Activated CD4-positive, alpha-beta T cell treated with anti-CD3 and anti-CD28 coated beads for 36 hours (primary cell): Measurements from ENCODE around the gene PLD1. TPM values are rescaled to one million over a fixed set of nuclear protein-coding genes. Genes with fewer than 3 reads are reported as not detected.

Experiments
- ATAC-seq: fragments of 200-7000 bp; cut with Tn5 transposase; one replicate; pipeline ENCODE4 v1.10.0; 2021; ENCODE audit warnings: mild to moderate bottlenecking, moderate library complexity
- CTCF ChIA-PET: fragments of 350-600 bp; sonication (Branson Sonifier 250); formaldehyde crosslinking; loops from one replicate; lab custom pipeline; 2021; ENCODE audit warnings: antibody characterized with exemption; lab: Charles Lee
- POLR2A ChIA-PET: fragments of 350-600 bp; sonication (Branson Sonifier 250); formaldehyde crosslinking; loops from one replicate; lab custom pipeline; 2021; ENCODE audit warnings: antibody characterized with exemption, inconsistent platforms; lab: Charles Lee
- DNase-seq: peaks from one replicate; pipeline ENCODE4 v3.0.0-alpha.2; 2020
- H3K27ac Mint-ChIP-seq: one replicate; pipeline ENCODE4 v1.8.0; 2021; ENCODE audit warnings: mixed read lengths
- H3K27me3 Mint-ChIP-seq: one replicate; pipeline ENCODE4 v1.8.0; 2021; ENCODE audit warnings: mixed read lengths
- H3K36me3 Mint-ChIP-seq: one replicate; pipeline ENCODE4 v1.8.0; 2021; ENCODE audit warnings: low read depth, mixed read lengths
- H3K4me1 Mint-ChIP-seq: one replicate; pipeline ENCODE4 v1.8.0; 2021; ENCODE audit warnings: mixed read lengths
- H3K4me3 Mint-ChIP-seq: one replicate; pipeline ENCODE4 v1.8.0; 2021; ENCODE audit warnings: mild to moderate bottlenecking, moderate library complexity, mixed read lengths
- H3K9me3 Mint-ChIP-seq: one replicate; pipeline ENCODE4 v1.8.0; 2021; ENCODE audit warnings: low read depth, mixed read lengths
- intact Hi-C, 2 experiments: fragments of 100-400 bp; cut with DNase I in 1 of 2; cut with micrococcal nuclease in 1 of 2; formaldehyde crosslinking; loops; one replicate each; pipeline versions ENCODE4 v1.14.2 to v1.15.1; 2022 to 2024; cut with DNase I, micrococcal nuclease
- total RNA-seq, 2 experiments: library from RNA; stranded (reverse); gene quantifications; one replicate each; pipeline ENCODE4 v1.2.3, GENCODE V29; 2021

Gene PLD1
- total RNA-seq, 2 experiments from 2014 or later, result 1.1 to 1.2 TPM

DNA sequence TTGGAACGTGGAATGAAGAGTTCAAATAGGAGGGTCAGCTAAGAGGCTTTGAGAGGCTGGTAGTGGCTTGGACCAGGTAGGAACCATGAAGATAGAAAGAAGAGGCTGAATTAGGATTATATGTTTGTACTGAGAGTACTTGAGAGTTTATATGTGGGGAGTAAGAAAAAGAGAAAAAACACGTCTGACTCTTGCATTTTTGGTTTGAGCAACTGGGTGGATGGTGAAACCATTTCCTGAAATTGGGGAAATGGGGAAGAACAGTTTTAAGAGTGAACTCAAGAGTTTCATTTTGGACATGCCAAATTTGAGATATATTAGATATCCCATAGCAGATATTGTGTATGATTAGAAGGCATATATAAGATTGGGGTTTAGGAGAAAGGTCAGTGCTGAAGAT, 257.2 kb downstream of the PLD1 start:
- intact Hi-C loops, result no loop called here
- Mint-ChIP-seq H3K4me1 (peaks cover 7% of the 10 kb centered on the region), H3K27ac (no peak overlapping the region), H3K27me3 (no peaks in the 10 kb centered on the region), H3K4me3 (no peak overlapping the region), H3K36me3 (no peaks in the 10 kb centered on the region), H3K9me3 (no peaks in the 10 kb centered on the region)
- ChIA-PET POLR2A (no interaction called here), CTCF (interaction anchor here (0.7 to 1.5 kb wide), 2 partner anchors 13 to 390 kb away, joined by 3 to 4 read pairs; no protein-coding TSS in a partner anchor)
- ATAC-seq (no peak), DNase-seq (no peak)

DNA sequence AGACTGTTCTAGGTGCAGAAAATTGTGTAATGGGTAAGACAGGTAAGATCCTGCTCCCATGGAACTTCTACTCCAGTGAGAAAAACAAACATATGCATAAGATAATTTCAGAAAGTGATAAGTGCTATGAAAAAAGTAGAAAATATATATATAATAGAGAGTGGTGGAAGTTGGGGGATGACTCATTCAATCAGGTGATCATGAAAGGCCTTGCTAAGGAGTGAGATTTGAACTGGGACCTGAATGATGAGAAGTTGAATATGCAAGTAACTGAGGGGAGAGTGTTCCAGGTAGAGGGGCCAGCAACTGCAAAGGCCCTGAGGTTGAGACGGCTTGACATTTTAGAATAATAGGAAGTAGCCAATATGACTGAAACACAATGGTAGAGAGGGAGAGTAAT, 257.8 kb downstream of the PLD1 start:
- H3K4me3 Mint-ChIP-seq, result no peak overlapping the region
- H3K4me1 Mint-ChIP-seq, result peaks cover 7% of the 10 kb centered on the region
- CTCF ChIA-PET, result interaction anchor here (0.7 to 1.5 kb wide), 2 partner anchors 14 to 389 kb away, joined by 3 to 4 read pairs; no protein-coding TSS in a partner anchor
- no peaks in the 10 kb centered on the region for H3K9me3 Mint-ChIP-seq
- intact Hi-C loops, result no loop called here
- ATAC-seq (no peak), DNase-seq (no peak)
- POLR2A ChIA-PET, result no interaction called here
- no peaks in the 10 kb centered on the region for H3K36me3 Mint-ChIP-seq
- H3K27ac Mint-ChIP-seq, result no peak overlapping the region
- no peaks in the 10 kb centered on the region for H3K27me3 Mint-ChIP-seq

DNA sequence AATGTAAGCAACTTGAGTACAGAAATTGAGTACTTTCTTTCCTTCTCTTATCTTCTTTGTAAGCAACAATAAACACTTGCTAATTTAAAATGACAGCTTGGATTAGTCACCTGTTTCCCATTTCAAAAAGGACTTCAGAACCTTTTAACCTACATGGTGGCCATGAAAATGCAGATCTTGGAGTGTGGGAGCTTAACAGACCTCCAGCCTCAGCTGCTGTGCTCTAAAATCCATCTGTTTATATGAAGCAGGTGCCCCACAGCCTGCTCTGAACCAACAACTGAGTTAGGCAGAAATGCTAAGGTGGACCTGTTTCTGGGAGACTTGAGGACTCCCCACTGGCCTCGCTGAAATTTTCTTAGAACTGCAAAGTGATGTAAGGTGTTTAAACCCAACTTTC, 259.0 kb downstream of the PLD1 start:
- no peak overlapping the region for H3K27ac Mint-ChIP-seq
- H3K27me3 Mint-ChIP-seq, result no peaks in the 10 kb centered on the region
- DNase-seq (no peak), ATAC-seq (no peak)
- H3K4me3 Mint-ChIP-seq, result no peak overlapping the region
- peaks cover 2% of the 10 kb centered on the region for H3K4me1 Mint-ChIP-seq
- intact Hi-C loops, result no loop called here
- H3K9me3 Mint-ChIP-seq, result no peaks in the 10 kb centered on the region
- ChIA-PET POLR2A (no interaction called here), CTCF (interaction anchor here (1.0 kb wide), 1 partner anchor 10 kb away, joined by 3 read pairs; no protein-coding TSS in a partner anchor)
- no peaks in the 10 kb centered on the region for H3K36me3 Mint-ChIP-seq

Other genes with a start within 250 kb of the PLD1 start
- gene TMEM212, start 32.9 kb upstream of the PLD1 start, total RNA-seq, result not detected
- 10 to 100 TPM; 10.5 to 14.2 TPM for gene FNDC3B, start 229.1 kb upstream of the PLD1 start, total RNA-seq